ENCODE results near the gene EHD1.

The EHD1 gene

GRCh38 chr11:64880240-64881001, 2.0 kb upstream of the EHD1 start:
- TF ChIP-seq CTCF (IDR thresholded peaks at IDR 0.05; ENCODE audit: low read depth, low read length) = no peak
- DNase-seq (ENCODE audit: low read depth in 2 of 2) = peak in 1 of 2 donors; percentile 47
- no peak overlapping the region for H3K4me3 ChIP-seq (replicated peaks in 1 of 2; ENCODE audit: low read depth in 2 of 2, low read length in 2 of 2)

GRCh38 chr11:64879244-64879900, 951 bp upstream of the EHD1 start:
- TF ChIP-seq CTCF (IDR thresholded peaks at IDR 0.05; ENCODE audit: low read depth, low read length) = no peak
- DNase-seq (ENCODE audit: low read depth in 2 of 2) = no peak
- peak overlapping the region; percentile 66 to 69 for H3K4me3 ChIP-seq (replicated peaks in 1 of 2; ENCODE audit: low read depth in 2 of 2, low read length in 2 of 2)

- TF ChIP-seq CTCF (IDR thresholded peaks at IDR 0.05; ENCODE audit: low read depth, low read length) = no peak
- DNase-seq (ENCODE audit: low read depth in 2 of 2) = no peak
- peak overlapping the region; percentile 98 to 99 for H3K4me3 ChIP-seq (replicated peaks in 1 of 2; ENCODE audit: low read depth in 2 of 2, low read length in 2 of 2)
Observed at GRCh38 chr11:64878223-64878493, 263 bp downstream of the EHD1 start.

GRCh38 chr11:64877390-64878222, 815 bp downstream of the EHD1 start:
- H3K4me3 ChIP-seq (replicated peaks in 1 of 2; ENCODE audit: low read depth in 2 of 2, low read length in 2 of 2) = peak overlapping the region; percentile 98 to 99
- peak in 1 of 2 donors; percentile 33 for DNase-seq (ENCODE audit: low read depth in 2 of 2)
- TF ChIP-seq CTCF (IDR thresholded peaks at IDR 0.05; ENCODE audit: low read depth, low read length) = no peak

GRCh38 chr11:64876835-64877341, 1.5 kb downstream of the EHD1 start:
- DNase-seq (ENCODE audit: low read depth in 2 of 2) = peak; percentile 40 to 51
- H3K4me3 ChIP-seq (replicated peaks in 1 of 2; ENCODE audit: low read depth in 2 of 2, low read length in 2 of 2) = peak overlapping the region; percentile 98 to 99
- no peak for TF ChIP-seq CTCF (IDR thresholded peaks at IDR 0.05; ENCODE audit: low read depth, low read length)

GRCh38 chr11:64876229-64876750, 2.1 kb downstream of the EHD1 start:
- DNase-seq (ENCODE audit: low read depth in 2 of 2) = no peak
- no peak for TF ChIP-seq CTCF (IDR thresholded peaks at IDR 0.05; ENCODE audit: low read depth, low read length)
- H3K4me3 ChIP-seq (replicated peaks in 1 of 2; ENCODE audit: low read depth in 2 of 2, low read length in 2 of 2) = peak overlapping the region; percentile 98 to 99
